WTC11 (cell line): ENCODE results near the gene PHLDA2. TPM values are rescaled to one million over a fixed set of nuclear protein-coding genes. Genes with fewer than 3 reads are reported as not detected.

ENCODE experiments used
- total RNA-seq: library from RNA; stranded (reverse); gene quantifications from 3 replicates; pipeline ENCODE4 v1.2.3, GENCODE V29; 2021

The PHLDA2 gene
- total RNA-seq, 1 experiment from 2014 or later, result 9.6 TPM

Other genes with a start within 250 kb of the PHLDA2 start
- 2.1 to 2.4 TPM (median 2.3 TPM) in 3 replicates for gene KCNQ1OT1, start 229.4 kb downstream of the PHLDA2 start, total RNA-seq
- gene CDKN1C, start 43.6 kb downstream of the PHLDA2 start, total RNA-seq, result 25.0 to 35.0 TPM (median 32.4 TPM) in 3 replicates
- 160 to 189 TPM (median 181 TPM) in 3 replicates for gene NAP1L4, start 62.9 kb upstream of the PHLDA2 start, total RNA-seq
- 57.9 to 92.0 TPM (median 62.0 TPM) in 3 replicates for gene CARS1, start 128.0 kb upstream of the PHLDA2 start, total RNA-seq
- gene OSBPL5, start 235.9 kb upstream of the PHLDA2 start, total RNA-seq, result 13.1 to 17.7 TPM (median 14.8 TPM) in 3 replicates